MCF 10A (cell line): ENCODE measurements around the gene PTPN4. TPM values are rescaled to one million over a fixed set of nuclear protein-coding genes. Genes with fewer than 3 reads are reported as not detected.

Source experiments
- BruUV-seq: library from RNA; stranded (reverse); fragments of 400-500 nt; replicated peaks from 2 replicates; lab custom pipeline; 2021; lab: Mats Ljungman, UMichigan
- CTCF ChIA-PET: fragments of 300-600 bp; sonication (Branson Sonifier 250); formaldehyde crosslinking; extraction: SDS; loops from one replicate; lab custom pipeline; 2021; ENCODE audit warnings: antibody characterized with exemption, inconsistent platforms; lab: Yijun Ruan, JAX
- POLR2A ChIA-PET: fragments of 300-600, 350-650 bp; sonication (Branson Sonifier 250); formaldehyde crosslinking; extraction: SDS; loops from one replicate; lab custom pipeline; 2020; ENCODE audit warnings: antibody characterized with exemption, inconsistent platforms; lab: Yijun Ruan, JAX
- DNase-seq: peaks from one replicate; pipeline ENCODE4 v3.0.0-alpha.2; 2018; ENCODE audit not compliant: unreplicated experiment
- H3K27ac Mint-ChIP-seq: one replicate; pipeline ENCODE4 v1.8.0; 2022; ENCODE audit warnings: mild to moderate bottlenecking, low read depth, mixed read lengths; ENCODE audit not compliant: unreplicated experiment
- H3K27me3 Mint-ChIP-seq: one replicate; pipeline ENCODE4 v1.8.0; 2022; ENCODE audit warnings: mixed read lengths; ENCODE audit not compliant: insufficient read depth, unreplicated experiment
- H3K36me3 Mint-ChIP-seq: one replicate; pipeline ENCODE4 v1.8.0; 2022; ENCODE audit warnings: mild to moderate bottlenecking, moderate library complexity, mixed read lengths; ENCODE audit not compliant: insufficient read depth, unreplicated experiment
- H3K4me1 Mint-ChIP-seq: one replicate; pipeline ENCODE4 v1.8.0; 2022; ENCODE audit warnings: mixed read lengths; ENCODE audit not compliant: insufficient read depth, unreplicated experiment
- H3K4me3 Mint-ChIP-seq: one replicate; pipeline ENCODE4 v1.8.0; 2022; ENCODE audit warnings: mild to moderate bottlenecking, moderate library complexity, mixed read lengths; ENCODE audit not compliant: unreplicated experiment
- H3K9me3 Mint-ChIP-seq: one replicate; pipeline ENCODE4 v1.8.0; 2022; ENCODE audit warnings: mixed read lengths; ENCODE audit not compliant: unreplicated experiment
- CTCF ChIP-seq: fragments of 200-600 bp; IDR thresholded peaks from one replicate; pipeline ENCODE4 v1.8.0; 2022; ENCODE audit warnings: antibody characterized with exemption, mild to moderate bottlenecking; ENCODE audit not compliant: unreplicated experiment
- intact Hi-C: fragments of 100-400 bp; cut with micrococcal nuclease; formaldehyde crosslinking; loops from 2 replicates; pipeline ENCODE4 v1.14.1; 2022
- total RNA-seq: library from RNA; stranded (reverse); gene quantifications from 2 replicates; pipeline ENCODE4 v1.2.3, GENCODE V29; 2022

PTPN4 gene
- total RNA-seq, 1 experiment from 2014 or later = 21.1 TPM

- Mint-ChIP-seq H3K27me3 (no peaks in the 10 kb centered on the region), H3K36me3 (no peaks in the 10 kb centered on the region), H3K27ac (no peak overlapping the region), H3K4me3 (no peak overlapping the region), H3K9me3 (no peaks in the 10 kb centered on the region), H3K4me1 (peaks cover 11% of the 10 kb centered on the region)
- no TSS peak for BruUV-seq
- intact Hi-C loops = no loop called here
- TF ChIP-seq CTCF = no peak
- ChIA-PET CTCF (interaction anchor here (0.6 to 0.9 kb wide), 4 partner anchors 19 to 1755 kb away, joined by 3 to 4 read pairs (median 4); no protein-coding TSS in a partner anchor), POLR2A (interaction anchor here (0.8 to 1.5 kb wide), 6 partner anchors 9 to 110 kb away, joined by 3 to 6 read pairs (median 4); partner anchors contain the start of gene PTPN4)
- no peak for DNase-seq
These were observed 13.0 kb downstream of the PTPN4 start for GRCh38 chr2:119772767-119773166.

GRCh38 chr2:119774026-119774425 lies 14.3 kb downstream of the PTPN4 start:
- POLR2A ChIA-PET = interaction anchor here (1.1 kb wide), 1 partner anchor 10 kb away, joined by 4 read pairs; no protein-coding TSS in a partner anchor
- no peak for DNase-seq
- no peak overlapping the region for H3K27ac Mint-ChIP-seq

GRCh38 chr2:119775102-119775501 lies 15.4 kb downstream of the PTPN4 start:
- intact Hi-C loops = no loop called here
- DNase-seq = no peak
- Mint-ChIP-seq H3K4me1 (peaks cover 11% of the 10 kb centered on the region), H3K4me3 (no peak overlapping the region), H3K9me3 (no peaks in the 10 kb centered on the region), H3K36me3 (no peaks in the 10 kb centered on the region), H3K27me3 (no peaks in the 10 kb centered on the region), H3K27ac (no peak overlapping the region)
- no TSS peak for BruUV-seq
- ChIA-PET POLR2A (no interaction called here), CTCF (interaction anchor here (1.5 kb wide), 1 partner anchor 49 kb away, joined by 3 read pairs; no protein-coding TSS in a partner anchor)
- TF ChIP-seq CTCF = no peak

More at GRCh38 chr2:119774026-119774425, 14.3 kb downstream of the PTPN4 start:
- peaks cover 11% of the 10 kb centered on the region for H3K4me1 Mint-ChIP-seq
- no peak for TF ChIP-seq CTCF
- BruUV-seq = no TSS peak
- intact Hi-C loops = no loop called here
- CTCF ChIA-PET = interaction anchor here (0.6 to 1.0 kb wide), 3 partner anchors 17 to 69 kb away, joined by 3 read pairs; no protein-coding TSS in a partner anchor
- no peaks in the 10 kb centered on the region for H3K9me3 Mint-ChIP-seq
- no peaks in the 10 kb centered on the region for H3K27me3 Mint-ChIP-seq
- no peak overlapping the region for H3K4me3 Mint-ChIP-seq
- no peaks in the 10 kb centered on the region for H3K36me3 Mint-ChIP-seq

GRCh38 chr2:119782308-119783027 lies 22.7 kb downstream of the PTPN4 start:
- no peak overlapping the region for H3K27ac Mint-ChIP-seq
- H3K9me3 Mint-ChIP-seq = no peaks in the 10 kb centered on the region
- POLR2A ChIA-PET = interaction anchor here (1.3 kb wide), 1 partner anchor 9 kb away, joined by 3 read pairs; no protein-coding TSS in a partner anchor
- no peak for TF ChIP-seq CTCF
- H3K4me3 Mint-ChIP-seq = no peak overlapping the region
- CTCF ChIA-PET = no interaction called here
- H3K36me3 Mint-ChIP-seq = no peaks in the 10 kb centered on the region
- no peaks in the 10 kb centered on the region for H3K27me3 Mint-ChIP-seq
- no peak for DNase-seq
- BruUV-seq = no TSS peak
- intact Hi-C loops = no loop called here
- H3K4me1 Mint-ChIP-seq = peaks cover 7% of the 10 kb centered on the region
